HepG2 (cell line): ENCODE data around the gene TLR5. TPM values are rescaled to one million over a fixed set of nuclear protein-coding genes. Genes with fewer than 3 reads are reported as not detected.
A peak's percentile ranks its signal among the peaks of the same experiment; 100 is the strongest.

Experiments
- BRF2 ChIP-seq: sonication (generic); formaldehyde crosslinking; IDR thresholded peaks from 2 replicates; pipeline ENCODE4 v1.8.1; 2022; ENCODE audit warnings: mild to moderate bottlenecking, missing genetic modification reagents
- HHEX ChIP-seq: IDR thresholded peaks from 2 replicates; pipeline ENCODE4 v1.6.1; 2016; ENCODE audit warnings: control low read depth
- IRF9 ChIP-seq: sonication (generic); formaldehyde crosslinking; IDR thresholded peaks from 2 replicates; pipeline ENCODE4 v1.8.0; 2022; ENCODE audit warnings: missing genetic modification reagents, mild to moderate bottlenecking, borderline replicate concordance
- LCORL ChIP-seq, 2 experiments: fragments of 450-650 bp in 1 of 2; sonication (generic) in 1 of 2; formaldehyde crosslinking in 1 of 2; IDR thresholded peaks; 2 replicates each; pipeline versions ENCODE4 v1.5.0 to v1.6.1; 2017 to 2020; ENCODE audit warnings: antibody characterized with exemption in 1 of 2, missing genetic modification reagents in 1 of 2
- MAFK ChIP-seq, 2 experiments: IDR thresholded peaks in 1 of 2; conservative IDR thresholded peaks in 1 of 2; 2 replicates each; pipeline ENCODE4 v1.6.1; 2011; ENCODE audit warnings: improper control_type of control experiment in 2 of 2, low read length in 2 of 2
- MIER2 ChIP-seq: IDR thresholded peaks from 2 replicates; pipeline ENCODE4 v1.6.1; 2016; ENCODE audit warnings: missing biosample characterization, missing genetic modification reagents
- TOE1 ChIP-seq: sonication (generic); formaldehyde crosslinking; IDR thresholded peaks from 2 replicates; pipeline ENCODE4 v1.4.0; 2020; ENCODE audit warnings: mild to moderate bottlenecking, missing genetic modification reagents
- ZC3H4 ChIP-seq: sonication (generic); formaldehyde crosslinking; IDR thresholded peaks from 2 replicates; pipeline ENCODE4 v1.4.0; 2020; ENCODE audit warnings: missing genetic modification reagents, borderline replicate concordance
- ZFP37 ChIP-seq: sonication (generic); formaldehyde crosslinking; IDR thresholded peaks from 2 replicates; pipeline ENCODE4 v1.4.0; 2020; ENCODE audit warnings: missing genetic modification reagents, borderline replicate concordance
- ZFP82 ChIP-seq: sonication (generic); formaldehyde crosslinking; IDR thresholded peaks from 2 replicates; pipeline ENCODE4 v1.5.1; 2020; ENCODE audit warnings: mild to moderate bottlenecking, missing genetic modification reagents, borderline replicate concordance
- ZNF281 ChIP-seq: sonication (generic); formaldehyde crosslinking; IDR thresholded peaks from 2 replicates; pipeline ENCODE4 v1.4.0; 2020; ENCODE audit warnings: missing genetic modification reagents, borderline replicate concordance
- ZNF354B ChIP-seq: sonication (generic); formaldehyde crosslinking; IDR thresholded peaks from 2 replicates; pipeline ENCODE4 v1.8.0; 2022; ENCODE audit warnings: mild to moderate bottlenecking, missing genetic modification reagents
- ZNF367 ChIP-seq: sonication (generic); formaldehyde crosslinking; IDR thresholded peaks from 2 replicates; pipeline ENCODE4 v1.4.0; 2020; ENCODE audit warnings: missing genetic modification reagents, borderline replicate concordance
- ZNF430 ChIP-seq: sonication (generic); formaldehyde crosslinking; IDR thresholded peaks from 2 replicates; pipeline ENCODE4 v1.9.0; 2021; ENCODE audit warnings: mild to moderate bottlenecking, missing genetic modification reagents
- ZNF460 ChIP-seq: sonication (generic); formaldehyde crosslinking; IDR thresholded peaks from 2 replicates; pipeline ENCODE4 v1.5.1; 2020; ENCODE audit warnings: missing genetic modification reagents, mild to moderate bottlenecking, borderline replicate concordance
- polyA plus RNA-seq, 8 experiments: library from polyadenylated mRNA; depleted of rRNA in 3 of 8; stranded (reverse) in 7 of 8; unstranded in 1 of 8; fragments of >200 nt; fragmentation: Illumina TruSeq in 4 of 8; extraction: Trizol in 4 of 8; gene quantifications; 2 replicates each; pipeline versions ENCODE4 v1.2.1 to v1.2.3, GENCODE V29; 2011 to 2016; ENCODE audit warnings: low read depth in 4 of 8, missing spikeins in 1 of 8, mixed read lengths in 1 of 8; ENCODE audit not compliant: insufficient read depth in 1 of 8
- total RNA-seq, 5 experiments: library from RNA; depleted of rRNA; stranded (reverse); fragments of >200 nt; fragmentation: Illumina TruSeq; extraction: Trizol; gene quantifications; 2 replicates each; pipeline ENCODE4 v1.2.3, GENCODE V29; 2016; ENCODE audit warnings: low read depth in 1 of 5
- TF ChIP-seq, protein P1 (sequence below): sonication (generic); formaldehyde crosslinking; IDR thresholded peaks from 2 replicates; pipeline ENCODE4 v1.5.1; 2020; ENCODE audit warnings: missing genetic modification reagents, mild to moderate bottlenecking, borderline replicate concordance

TLR5 gene
- total and polyA plus RNA-seq, 2 of the 13 experiments (the other 11 are each of a cell fraction or from before 2014, with no cell fraction given) = not detected

DNA sequence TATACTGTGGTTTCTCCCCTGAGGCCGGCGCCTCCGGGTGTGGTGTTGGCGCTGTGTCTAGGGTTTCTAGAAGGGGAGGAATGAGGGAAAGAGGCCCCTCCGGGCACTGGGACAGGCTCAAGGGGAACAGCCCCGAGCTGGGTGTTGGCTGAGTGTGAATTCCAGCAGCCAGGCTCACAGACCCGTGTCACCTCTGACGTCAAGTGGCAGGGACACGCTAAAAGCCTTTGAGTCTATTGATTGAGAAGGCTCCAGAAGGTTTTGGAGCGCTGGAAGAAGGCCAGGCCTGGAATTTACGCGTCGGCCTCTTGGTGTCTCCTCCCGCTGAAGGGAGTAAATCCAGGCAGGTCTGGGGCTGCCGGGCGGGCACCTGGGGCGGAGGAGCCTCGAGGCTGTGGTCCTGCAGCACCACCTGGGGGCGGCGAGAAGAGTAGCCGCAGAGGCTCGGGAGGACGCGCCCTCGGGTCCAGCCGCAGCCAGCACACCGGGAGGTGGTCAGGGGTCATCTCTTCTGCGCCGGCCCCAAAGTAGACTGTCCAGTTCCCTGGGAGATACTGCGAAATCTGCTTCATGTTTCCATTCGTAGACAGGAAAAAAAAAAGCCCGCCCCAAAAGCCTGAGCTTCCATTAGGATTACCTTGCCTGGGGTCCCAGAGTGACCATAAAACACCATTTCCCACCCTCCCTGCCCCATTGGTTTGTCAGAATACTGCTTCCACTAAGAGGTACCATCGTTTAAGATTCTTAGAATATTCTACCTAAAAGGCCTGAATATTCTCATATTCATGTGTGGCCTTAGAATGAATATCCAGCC is 61.7 kb downstream of the TLR5 start (continued):
- no peak for TF ChIP-seq ZNF281 (CRISPR knock-in tag)
- no peak for TF ChIP-seq ZNF354B (CRISPR knock-in tag)
- TF ChIP-seq ZNF460 (CRISPR knock-in tag) = no peak
- no peak for TF ChIP-seq ZNF367
- no peak for TF ChIP-seq HHEX (CRISPR knock-in tag)
- no peak for TF ChIP-seq TOE1 (CRISPR knock-in tag)
- TF ChIP-seq ZFP82 (CRISPR knock-in tag) = no peak
- TF ChIP-seq MAFK (conservative IDR thresholded peaks at IDR 0.05 in 1 of 2, IDR thresholded peaks at IDR 0.05 in 1 of 2; ENCODE audit: low read length in 2 of 2) = no peak
- TF ChIP-seq MIER2 (CRISPR knock-in tag) = no peak
- no peak for TF ChIP-seq BRF2 (CRISPR knock-in tag)
- TF ChIP-seq, protein P1, sequence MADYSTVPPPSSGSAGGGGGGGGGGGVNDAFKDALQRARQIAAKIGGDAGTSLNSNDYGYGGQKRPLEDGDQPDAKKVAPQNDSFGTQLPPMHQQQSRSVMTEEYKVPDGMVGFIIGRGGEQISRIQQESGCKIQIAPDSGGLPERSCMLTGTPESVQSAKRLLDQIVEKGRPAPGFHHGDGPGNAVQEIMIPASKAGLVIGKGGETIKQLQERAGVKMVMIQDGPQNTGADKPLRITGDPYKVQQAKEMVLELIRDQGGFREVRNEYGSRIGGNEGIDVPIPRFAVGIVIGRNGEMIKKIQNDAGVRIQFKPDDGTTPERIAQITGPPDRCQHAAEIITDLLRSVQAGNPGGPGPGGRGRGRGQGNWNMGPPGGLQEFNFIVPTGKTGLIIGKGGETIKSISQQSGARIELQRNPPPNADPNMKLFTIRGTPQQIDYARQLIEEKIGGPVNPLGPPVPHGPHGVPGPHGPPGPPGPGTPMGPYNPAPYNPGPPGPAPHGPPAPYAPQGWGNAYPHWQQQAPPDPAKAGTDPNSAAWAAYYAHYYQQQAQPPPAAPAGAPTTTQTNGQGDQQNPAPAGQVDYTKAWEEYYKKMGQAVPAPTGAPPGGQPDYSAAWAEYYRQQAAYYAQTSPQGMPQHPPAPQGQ (CRISPR knock-in tag) = no peak
- TF ChIP-seq IRF9 (CRISPR knock-in tag) = peak; percentile 46; the same call in 1 of the 2 replicates
- TF ChIP-seq ZFP37 (CRISPR knock-in tag) = no peak
- no peak for TF ChIP-seq ZC3H4 (CRISPR knock-in tag)
- 0 out of 2 replicates have a peak, but pooled peaks have one; percentile 45 for TF ChIP-seq ZNF430 (CRISPR knock-in tag)
- no peak for TF ChIP-seq LCORL (IDR thresholded peaks at IDR 0.05)
- TF ChIP-seq LCORL (CRISPR knock-in tag; IDR thresholded peaks at IDR 0.05) = peak; percentile 85
